H9 (cell line): ENCODE data around the gene POLR2M. TPM values are rescaled to one million over a fixed set of nuclear protein-coding genes. Genes with fewer than 3 reads are reported as not detected.

Experiments used
- DNase-seq: peaks from one replicate; pipeline ENCODE4 v3.0.0-alpha.2; 2017
- H2AFZ ChIP-seq: one replicate; pipeline ENCODE4 v1.6.1; 2013; ENCODE audit warnings: mild to moderate bottlenecking, low read length, control low read depth, moderate library complexity
- H2AK5ac ChIP-seq: 2 replicates; pipeline ENCODE4 v1.6.1; 2013; ENCODE audit warnings: low read length, control low read depth, mixed read lengths; ENCODE audit not compliant: insufficient read length
- H2BK120ac ChIP-seq: one replicate; pipeline ENCODE4 v1.6.1; 2013; ENCODE audit warnings: low read depth, mild to moderate bottlenecking, low read length, control low read depth, inconsistent platforms; ENCODE audit not compliant: poor library complexity, severe bottlenecking
- H2BK12ac ChIP-seq: 2 replicates; pipeline ENCODE4 v1.6.1; 2013; ENCODE audit warnings: low read length, control low read depth, mixed read lengths, low read depth; ENCODE audit not compliant: insufficient read length
- H2BK15ac ChIP-seq: 2 replicates; pipeline ENCODE4 v1.6.1; 2013; ENCODE audit warnings: low read depth, low read length, control low read depth
- H2BK20ac ChIP-seq: one replicate; pipeline ENCODE4 v1.6.1; 2013; ENCODE audit warnings: low read depth, mild to moderate bottlenecking, low read length, control low read depth, inconsistent platforms; ENCODE audit not compliant: poor library complexity, severe bottlenecking
- H2BK5ac ChIP-seq: 2 replicates; pipeline ENCODE4 v1.6.1; 2013; ENCODE audit warnings: low read length, control low read depth, mixed read lengths; ENCODE audit not compliant: insufficient read length
- H3K14ac ChIP-seq: 2 replicates; pipeline ENCODE4 v1.6.1; 2013; ENCODE audit warnings: low read length, control low read depth; ENCODE audit not compliant: insufficient read depth
- H3K18ac ChIP-seq: 2 replicates; pipeline ENCODE4 v1.6.1; 2013; ENCODE audit warnings: low read depth, mild to moderate bottlenecking, mixed read lengths, low read length, control low read depth; ENCODE audit not compliant: insufficient read length
- H3K23ac ChIP-seq: 2 replicates; pipeline ENCODE4 v1.6.1; 2013; ENCODE audit warnings: low read length, control low read depth, mixed read lengths, low read depth; ENCODE audit not compliant: insufficient read length
- H3K23me2 ChIP-seq: 2 replicates; pipeline ENCODE4 v1.6.1; 2013; ENCODE audit warnings: low read depth, mild to moderate bottlenecking, mixed read lengths, low read length, control low read depth; ENCODE audit not compliant: insufficient read length, poor library complexity, severe bottlenecking
- H3K27ac ChIP-seq: 2 replicates; pipeline ENCODE4 v1.5.1; 2013; ENCODE audit warnings: low read length, control low read depth, mixed read lengths, low read depth; ENCODE audit not compliant: insufficient read length
- H3K27me3 ChIP-seq: 2 replicates; pipeline ENCODE4 v1.6.1; 2013; ENCODE audit warnings: low read length, control low read depth, inconsistent platforms; ENCODE audit not compliant: insufficient read depth
- H3K4ac ChIP-seq: 2 replicates; pipeline ENCODE4 v1.6.1; 2013; ENCODE audit warnings: low read depth, mild to moderate bottlenecking, control low read depth, inconsistent platforms, low read length, moderate library complexity
- H3K4me1 ChIP-seq: 2 replicates; pipeline ENCODE4 v1.6.1; 2013; ENCODE audit warnings: low read length, control low read depth, inconsistent platforms; ENCODE audit not compliant: insufficient read depth
- H3K4me2 ChIP-seq: 2 replicates; pipeline ENCODE4 v1.6.1; 2013; ENCODE audit warnings: low read length, control low read depth, mixed read lengths; ENCODE audit not compliant: insufficient read length, insufficient read depth
- H3K56ac ChIP-seq: 2 replicates; pipeline ENCODE4 v1.6.1; 2013; ENCODE audit warnings: low read depth, mild to moderate bottlenecking, mixed read lengths, low read length, control low read depth; ENCODE audit not compliant: insufficient read length
- H3K79me1 ChIP-seq: 2 replicates; pipeline ENCODE4 v1.6.1; 2013; ENCODE audit warnings: low read depth, mild to moderate bottlenecking, moderate library complexity, low read length, control low read depth, inconsistent platforms; ENCODE audit not compliant: insufficient read depth, poor library complexity, severe bottlenecking
- H3K79me2 ChIP-seq: 2 replicates; pipeline ENCODE4 v1.6.1; 2013; ENCODE audit warnings: low read length, control low read depth, inconsistent platforms; ENCODE audit not compliant: insufficient read depth
- H3K9ac ChIP-seq: 2 replicates; pipeline ENCODE4 v1.6.1; 2013; ENCODE audit warnings: low read length, control low read depth, mixed read lengths; ENCODE audit not compliant: insufficient read length; ENCODE audit errors: extremely low read depth
- H3K9me3 ChIP-seq: one replicate; pipeline ENCODE4 v1.6.1; 2013; ENCODE audit warnings: low read depth, low read length, inconsistent platforms; ENCODE audit not compliant: control insufficient read depth
- H3T11ph ChIP-seq: one replicate; pipeline ENCODE4 v1.6.1; 2013; ENCODE audit warnings: mild to moderate bottlenecking, low read length, control low read depth, inconsistent platforms
- H4K20me1 ChIP-seq: one replicate; pipeline ENCODE4 v1.6.1; 2013; ENCODE audit not compliant: control insufficient read depth, insufficient read length, insufficient read depth
- H4K5ac ChIP-seq: 2 replicates; pipeline ENCODE4 v1.6.1; 2013; ENCODE audit warnings: low read depth, mild to moderate bottlenecking, mixed read lengths, low read length, control low read depth; ENCODE audit not compliant: insufficient read length
- H4K8ac ChIP-seq: replicated peaks from 2 replicates; pipeline ENCODE4 v1.6.1; 2013; ENCODE audit warnings: low read length, control low read depth, mixed read lengths, low read depth; ENCODE audit not compliant: insufficient read length
- H4K91ac ChIP-seq: 2 replicates; pipeline ENCODE4 v1.6.1; 2013; ENCODE audit warnings: low read depth, mild to moderate bottlenecking, moderate library complexity, mixed read lengths, low read length, control low read depth; ENCODE audit not compliant: insufficient read length
- H3K27ac Mint-ChIP-seq, 3 experiments: 2 replicates in 2 of 3; 3 replicates in 1 of 3; pipeline ENCODE4 v1.8.0; 2020 to 2021; ENCODE audit warnings: mixed read lengths in 3 of 3, mild to moderate bottlenecking in 1 of 3, moderate library complexity in 1 of 3
- H3K27me3 Mint-ChIP-seq: 2 replicates; pipeline ENCODE4 v1.8.0; 2021; ENCODE audit warnings: low read depth, mild to moderate bottlenecking, moderate library complexity, mixed read lengths
- H3K36me3 Mint-ChIP-seq, 3 experiments: 2 replicates in 2 of 3; 3 replicates in 1 of 3; pipeline ENCODE4 v1.8.0; 2020 to 2021; ENCODE audit warnings: low read depth in 3 of 3, mixed read lengths in 3 of 3; ENCODE audit not compliant: insufficient read depth in 1 of 3
- H3K4me1 Mint-ChIP-seq, 2 experiments: 2 replicates each; pipeline ENCODE4 v1.8.0; 2020; ENCODE audit warnings: mixed read lengths in 2 of 2
- H3K4me3 Mint-ChIP-seq, 2 experiments: 2 replicates in 1 of 2; 3 replicates in 1 of 2; pipeline ENCODE4 v1.8.0; 2020 to 2021; ENCODE audit warnings: mild to moderate bottlenecking in 2 of 2, mixed read lengths in 2 of 2, moderate library complexity in 1 of 2
- H3K9me3 Mint-ChIP-seq, 2 experiments: 2 replicates in 1 of 2; 3 replicates in 1 of 2; pipeline ENCODE4 v1.8.0; 2020; ENCODE audit warnings: mild to moderate bottlenecking in 2 of 2, mixed read lengths in 2 of 2, moderate library complexity in 1 of 2
- CTCF ChIP-seq: fragments of 200-600 bp; sonication (generic); conservative IDR thresholded peaks from 3 replicates; pipeline ENCODE4 v1.8.0; 2021; ENCODE audit warnings: antibody characterized with exemption, mild to moderate bottlenecking
- WGBS: extraction: QIAGEN DNeasy Blood & Tissue Kit; methylation state at CpG from one replicate; pipeline ENCODE4 v1.1.7; 2013; ENCODE audit warnings: missing lambda C conversion rate, low lambda C conversion rate, mixed read lengths; ENCODE audit not compliant: insufficient read length; ENCODE audit errors: extremely low coverage; 5-methylcytosine and 5-hydroxymethylcytosine counted together
- total RNA-seq: library from RNA; stranded (reverse); gene quantifications from 2 replicates; pipeline ENCODE4 v1.2.1, GENCODE V29; 2021

POLR2M gene
- total RNA-seq, 1 experiment from 2014 or later: 67.3 TPM

- H3K9ac ChIP-seq: no peak overlapping the region
- H2BK120ac ChIP-seq: no peak overlapping the region
- H3K36me3 Mint-ChIP-seq: no peaks in the 10 kb centered on the region
- H3T11ph ChIP-seq: no peak overlapping the region
- no peaks in the 10 kb centered on the region for H3K27me3 ChIP-seq
- H3K18ac ChIP-seq: no peak overlapping the region
- no peaks in the 10 kb centered on the region for H3K4me1 Mint-ChIP-seq
- H3K9me3 Mint-ChIP-seq: no peaks in the 10 kb centered on the region
- no peaks in the 10 kb centered on the region for H3K9me3 ChIP-seq
- H3K14ac ChIP-seq: no peak overlapping the region
- H3K4me1 ChIP-seq: no peaks in the 10 kb centered on the region
- H3K23me2 ChIP-seq: no peaks in the 10 kb centered on the region
- H3K4me2 ChIP-seq: no peak overlapping the region
- H4K91ac ChIP-seq: no peak overlapping the region
- no peak overlapping the region for H3K27ac ChIP-seq
- H2AK5ac ChIP-seq: no peak overlapping the region
- no peaks in the 10 kb centered on the region for H4K20me1 ChIP-seq
- TF ChIP-seq CTCF: no peak
- H3K23ac ChIP-seq: no peak overlapping the region
- no peak overlapping the region for H4K5ac ChIP-seq
- no peak overlapping the region for H2BK15ac ChIP-seq
- no peak overlapping the region for H3K4me3 Mint-ChIP-seq
- no peak overlapping the region for H2BK20ac ChIP-seq
- DNase-seq: no peak
- H3K79me1 ChIP-seq: no peaks in the 10 kb centered on the region
- no peaks in the 10 kb centered on the region for H3K79me2 ChIP-seq
- H3K27me3 Mint-ChIP-seq: peaks cover 6% of the 10 kb centered on the region
- no peak overlapping the region for H3K27ac Mint-ChIP-seq
- no peak overlapping the region for H2AFZ ChIP-seq
- H3K56ac ChIP-seq: no peak overlapping the region
- no peak overlapping the region for H2BK12ac ChIP-seq
- WGBS: no CpG with 5 or more reads among the region's 1 CpG
- H3K4ac ChIP-seq: no peak overlapping the region
- H4K8ac ChIP-seq: no peak overlapping the region
- no peak overlapping the region for H2BK5ac ChIP-seq
Measured at GRCh38 chr15:57692709-57693108, 13.8 kb upstream of the POLR2M start.
